Hepatic stellate cell (primary cell): ENCODE results near the gene GGT1.
"Not testable (repeated sequence)": the region's sequence is repeated elsewhere in the genome, so short reads cannot be mapped to it uniquely, and the experiment has no call there.

Source experiments
- DNase-seq: peaks from one replicate; pipeline ENCODE4 v3.0.0; 2011; ENCODE audit warnings: low spot score

The GGT1 gene

DNA sequence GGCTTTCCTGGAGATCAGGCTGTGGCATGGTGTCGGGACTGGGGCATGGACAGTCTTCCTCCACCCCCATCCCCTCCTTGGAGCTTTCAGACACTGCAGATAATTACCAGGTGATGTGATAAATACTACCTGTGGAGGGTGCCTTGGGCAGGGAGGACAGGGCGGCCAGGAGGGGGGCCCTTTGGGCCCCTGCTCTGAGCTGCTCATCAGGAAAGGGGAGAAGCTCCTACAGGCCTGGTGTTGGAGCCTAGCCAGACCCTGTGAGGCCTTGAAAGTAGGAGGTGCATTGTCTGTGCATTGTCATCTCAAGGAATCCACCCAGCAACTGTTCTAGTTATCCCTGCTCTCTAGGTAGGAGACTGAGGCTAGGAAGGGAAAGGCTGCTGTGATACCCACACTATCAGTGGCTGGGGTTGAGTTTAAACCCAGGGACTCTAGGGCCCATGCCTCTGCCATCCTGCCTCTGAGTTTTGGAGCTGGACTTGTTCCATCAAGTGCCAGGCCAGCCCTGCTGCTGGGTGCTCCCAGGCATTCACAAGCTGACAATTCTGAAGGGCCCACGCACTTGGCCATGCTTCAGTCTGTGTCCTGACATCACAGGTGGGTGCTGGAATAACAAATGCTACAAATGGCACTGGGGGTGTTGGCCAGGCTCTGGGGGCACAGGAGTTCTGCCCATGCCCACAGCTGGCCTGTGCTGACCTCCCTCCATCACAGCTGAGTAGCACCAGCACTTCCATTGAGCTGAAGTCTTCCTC, 2.9 kb upstream of the GGT1 start:
- DNase-seq: not testable (repeated sequence)

DNA sequence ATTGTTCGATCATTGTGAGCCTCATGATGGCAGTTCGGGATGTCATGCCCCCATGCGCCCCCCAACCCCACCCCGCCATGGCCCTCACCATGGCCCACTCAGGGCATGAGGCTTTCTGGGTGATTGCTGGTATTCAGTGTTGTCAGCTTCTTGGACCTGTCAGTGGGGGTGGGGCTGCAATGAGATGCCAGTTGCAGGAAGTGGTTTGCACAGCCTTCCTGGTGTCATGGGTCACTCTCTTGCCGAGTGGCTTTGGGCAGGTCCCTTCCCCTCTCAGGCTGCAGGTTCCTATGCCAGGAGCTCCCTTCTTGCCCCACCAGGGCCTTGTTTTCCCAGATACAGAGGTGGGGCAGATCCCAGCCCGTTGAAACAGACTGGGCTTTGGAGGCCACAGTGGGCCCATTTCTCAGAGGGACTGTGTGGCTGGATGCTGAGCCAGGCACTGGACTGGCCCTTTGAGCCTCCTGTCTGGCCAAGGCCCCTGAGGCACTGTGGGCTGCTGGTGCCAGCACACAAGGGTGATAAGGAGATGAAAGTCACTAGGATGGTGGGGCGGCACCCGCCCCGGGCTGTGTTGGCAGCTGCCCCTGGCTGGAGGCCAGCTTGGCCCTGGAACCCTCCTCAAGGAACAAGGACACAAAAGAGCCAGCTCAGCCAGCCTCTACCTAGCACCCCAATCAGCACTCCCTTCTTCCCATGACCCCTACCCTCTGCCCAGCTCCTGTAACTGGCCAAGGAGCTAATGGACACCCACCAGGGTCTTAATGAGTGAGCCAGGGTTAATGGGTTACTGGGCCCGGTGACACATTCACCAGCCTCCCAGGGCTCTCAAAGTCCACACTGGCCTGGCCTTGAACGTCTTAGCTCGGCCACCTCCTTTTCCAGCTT, 1.5 kb upstream of the GGT1 start:
- DNase-seq: no peak

DNA sequence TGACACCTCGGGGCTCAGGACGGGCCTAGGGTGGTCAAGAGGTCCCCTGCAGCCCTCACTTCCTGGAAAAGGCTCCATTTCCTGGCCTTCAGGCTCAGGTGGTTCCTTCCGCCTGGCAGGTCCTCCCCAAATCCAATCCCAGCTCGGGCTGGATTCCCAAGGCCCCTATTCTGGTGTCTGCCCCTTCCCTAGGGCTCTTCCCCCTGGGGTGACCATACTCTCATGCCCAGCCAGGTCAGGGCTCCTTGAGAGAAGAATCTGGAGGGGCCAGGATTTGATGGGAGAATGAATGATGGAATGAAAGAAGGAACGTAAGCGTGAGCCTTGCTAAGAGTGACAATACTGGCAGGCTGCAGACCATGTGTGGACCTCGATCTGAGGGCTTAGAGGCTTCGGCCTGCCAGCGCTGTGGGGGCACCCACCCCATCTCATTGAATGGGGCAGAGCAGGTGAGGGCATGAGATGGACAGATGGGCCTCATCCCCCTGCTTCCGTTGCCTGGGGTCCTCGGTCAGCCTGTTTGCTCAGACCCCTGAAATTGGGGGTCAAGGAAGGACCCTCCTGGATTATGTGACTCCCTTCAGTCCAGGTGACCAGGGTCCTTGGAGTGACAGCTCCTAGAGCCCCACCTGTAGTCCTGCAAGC, 766 bp upstream of the GGT1 start:
- not testable (repeated sequence) for DNase-seq

DNA sequence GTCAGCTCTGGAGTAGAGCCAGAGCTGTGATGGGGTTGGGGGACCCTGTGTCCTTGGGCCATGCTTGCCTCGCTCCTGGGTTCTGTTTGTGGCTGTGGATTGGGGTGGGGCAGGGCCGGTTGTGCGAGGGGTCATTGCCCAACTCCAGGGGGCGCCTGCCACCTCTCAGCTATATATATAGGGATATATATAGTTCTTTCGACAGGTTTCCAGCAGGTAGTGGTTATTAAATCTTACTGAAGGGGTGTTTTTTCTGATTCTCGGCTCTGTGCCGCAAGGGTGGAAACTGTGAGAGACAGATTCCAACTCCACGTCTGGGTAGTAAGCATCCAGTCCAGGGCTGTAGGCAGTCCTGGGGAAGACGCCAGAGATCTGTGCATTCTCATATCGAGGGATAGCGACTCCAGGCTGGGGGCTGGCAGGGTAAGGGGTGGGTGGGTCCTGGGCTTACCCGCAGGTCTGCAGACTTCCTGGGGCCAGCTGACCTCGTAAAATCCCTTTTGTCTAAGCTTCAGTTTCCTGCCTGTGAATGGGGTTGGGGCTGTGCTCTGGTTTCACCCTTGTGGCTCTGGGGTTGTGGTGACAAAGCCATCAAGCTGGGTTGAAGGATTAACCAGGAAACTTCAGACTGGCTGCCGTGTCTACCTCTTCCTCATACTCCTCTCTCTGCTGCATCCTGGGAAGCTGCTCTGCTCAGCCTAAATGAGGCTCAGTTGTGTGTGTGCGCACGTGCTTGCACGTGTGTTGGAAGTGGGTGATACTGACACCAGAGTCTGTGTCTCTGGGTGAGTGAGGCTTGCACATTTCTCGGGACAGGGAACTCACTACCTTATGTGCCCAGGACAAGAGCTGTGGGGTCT, 1.0 kb downstream of the GGT1 start:
- not testable (repeated sequence) for DNase-seq

DNA sequence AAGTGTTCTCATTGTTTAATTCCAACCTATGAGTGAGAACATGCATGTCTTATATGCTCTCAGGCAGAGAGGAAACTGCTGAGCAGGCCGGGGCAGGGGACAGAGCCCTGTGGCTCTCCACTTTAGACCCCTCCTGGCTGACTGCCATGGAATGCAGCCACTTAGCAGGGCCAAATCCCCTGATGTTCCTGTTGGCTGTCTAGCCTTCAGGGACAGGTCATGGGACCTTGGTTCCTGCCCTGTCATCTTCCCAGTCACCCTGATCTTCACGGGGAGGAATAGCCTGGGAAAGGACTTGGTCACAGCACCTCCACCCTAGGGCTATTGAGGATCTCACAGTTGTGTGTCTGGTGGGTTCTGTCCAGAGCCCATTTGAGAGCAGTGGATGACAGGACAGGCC, 3.3 kb downstream of the GGT1 start:
- not testable (repeated sequence) for DNase-seq

DNA sequence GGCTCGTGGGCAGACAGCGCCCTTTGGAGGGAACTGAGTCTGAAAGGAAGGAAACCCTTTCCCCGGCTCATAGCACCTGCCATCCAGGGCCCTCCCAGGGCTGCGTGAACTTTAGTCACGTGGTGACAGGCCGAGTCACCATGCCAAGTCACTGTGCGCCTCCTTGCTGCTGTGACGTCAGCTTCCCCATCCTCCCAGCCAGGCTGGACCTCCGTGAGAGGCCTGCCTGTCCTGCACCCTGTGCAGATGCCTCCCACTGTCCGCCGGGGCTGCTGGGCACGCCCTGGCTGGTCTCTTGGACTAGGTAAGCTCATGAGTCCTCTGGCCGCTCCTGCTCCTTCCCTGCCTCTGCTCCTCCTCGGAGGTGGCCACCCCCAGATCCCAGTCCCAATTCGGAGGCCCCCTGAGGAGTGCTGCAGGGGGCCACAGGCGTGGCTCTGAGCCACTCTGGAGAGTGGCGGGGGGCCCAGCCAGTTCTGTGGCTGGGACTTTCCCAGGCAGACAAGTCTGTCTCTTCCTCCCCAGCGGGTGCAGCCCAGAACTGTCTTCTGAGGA, 4.5 kb downstream of the GGT1 start:
- DNase-seq: not testable (repeated sequence)

DNA sequence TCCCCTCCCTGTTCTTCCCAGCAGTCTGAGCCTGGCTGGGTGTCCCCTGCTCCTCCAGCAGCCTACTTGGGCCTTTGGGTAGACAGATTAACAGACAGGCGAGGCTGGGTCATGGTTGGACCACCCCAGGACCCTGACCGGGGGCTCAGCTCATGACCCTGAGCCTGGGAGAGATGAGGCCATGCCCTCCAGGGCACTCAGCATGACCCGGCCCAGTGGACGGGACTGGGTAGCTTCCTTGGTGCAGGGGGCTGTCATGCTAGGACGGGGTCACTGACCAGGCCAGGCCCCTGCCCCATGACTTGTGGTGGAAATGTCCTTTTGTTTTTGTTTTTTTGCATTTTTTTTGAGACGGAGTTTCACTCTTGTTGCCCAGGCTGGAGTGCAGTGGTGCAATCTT, 5.3 kb downstream of the GGT1 start:
- DNase-seq: not testable (repeated sequence)

DNA sequence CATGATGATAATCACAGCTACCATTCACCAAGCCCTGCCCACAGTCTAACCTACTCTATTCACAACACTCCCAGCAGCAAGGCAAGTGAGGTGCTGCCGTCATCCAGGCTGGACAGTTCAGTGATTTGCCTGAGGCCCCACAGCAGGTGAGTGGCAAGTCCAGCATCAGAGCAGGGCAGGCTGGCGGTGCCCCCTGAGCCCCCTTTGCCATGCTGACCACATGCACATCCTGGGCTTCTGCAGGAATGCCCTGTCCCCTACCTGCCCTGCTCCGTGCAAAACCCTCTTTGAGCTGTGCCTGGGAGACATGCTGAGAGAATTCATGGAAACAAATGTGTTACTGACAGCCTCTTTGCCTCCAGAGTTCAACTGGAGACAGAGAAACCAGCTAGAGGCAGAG, 6.9 kb downstream of the GGT1 start:
- DNase-seq: not testable (repeated sequence)

DNA sequence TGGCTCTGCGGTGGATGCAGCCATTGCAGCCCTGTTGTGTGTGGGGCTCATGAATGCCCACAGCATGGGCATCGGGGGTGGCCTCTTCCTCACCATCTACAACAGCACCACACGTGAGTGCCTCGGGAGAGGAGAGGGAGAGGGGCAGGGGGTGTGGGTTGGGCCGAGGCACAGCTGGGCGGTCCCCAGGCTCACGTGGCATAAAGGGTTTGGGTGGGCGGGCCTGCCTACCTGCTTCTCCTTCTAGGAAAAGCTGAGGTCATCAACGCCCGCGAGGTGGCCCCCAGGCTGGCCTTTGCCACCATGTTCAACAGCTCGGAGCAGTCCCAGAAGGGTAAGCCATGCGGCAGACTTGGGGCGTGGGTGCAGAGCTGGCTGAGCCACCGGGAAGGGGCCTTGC, 11.8 kb downstream of the GGT1 start:
- DNase-seq: not testable (repeated sequence)

DNA sequence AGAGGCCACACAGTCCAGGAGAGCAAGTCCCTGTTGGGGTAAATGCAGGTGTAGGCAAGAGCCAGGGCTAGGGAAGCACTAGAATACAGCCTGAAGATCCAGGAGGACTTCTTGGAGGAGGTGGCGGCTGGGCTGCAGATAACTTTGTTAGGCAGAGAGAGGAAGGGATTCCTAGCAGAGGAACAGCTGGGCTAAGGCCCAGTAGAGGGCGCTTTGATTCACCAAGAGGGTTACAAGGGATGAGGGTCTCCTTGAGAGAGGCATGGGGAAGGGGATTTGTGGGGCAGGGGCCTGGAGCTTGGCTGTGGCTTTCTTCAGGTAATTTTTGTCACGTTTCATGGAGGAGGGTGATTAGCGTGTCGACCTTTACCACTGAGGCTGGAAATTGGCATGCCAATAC, 18.3 kb downstream of the GGT1 start:
- DNase-seq: not testable (repeated sequence)

DNA sequence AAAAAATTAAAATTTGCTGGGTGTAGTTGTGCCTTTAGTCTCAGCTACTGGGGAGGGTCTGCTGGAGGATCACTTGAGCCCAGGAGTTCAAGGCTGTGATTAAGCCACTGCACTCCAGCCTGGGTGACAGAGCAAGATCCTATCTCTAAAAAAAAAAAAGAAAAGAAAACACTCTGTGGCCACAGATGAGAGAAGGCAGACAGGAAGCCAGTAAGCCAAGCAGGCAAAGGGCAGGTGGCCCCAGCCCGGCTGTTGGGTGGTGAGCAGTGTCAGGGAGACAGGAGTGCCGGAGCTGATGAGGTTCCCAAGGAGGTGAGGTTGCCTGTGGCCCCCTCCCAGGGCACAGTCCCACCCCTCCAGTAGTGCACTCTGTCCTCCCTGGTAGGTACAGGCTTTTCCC, 19.6 kb downstream of the GGT1 start:
- DNase-seq: peak; percentile 25

DNA sequence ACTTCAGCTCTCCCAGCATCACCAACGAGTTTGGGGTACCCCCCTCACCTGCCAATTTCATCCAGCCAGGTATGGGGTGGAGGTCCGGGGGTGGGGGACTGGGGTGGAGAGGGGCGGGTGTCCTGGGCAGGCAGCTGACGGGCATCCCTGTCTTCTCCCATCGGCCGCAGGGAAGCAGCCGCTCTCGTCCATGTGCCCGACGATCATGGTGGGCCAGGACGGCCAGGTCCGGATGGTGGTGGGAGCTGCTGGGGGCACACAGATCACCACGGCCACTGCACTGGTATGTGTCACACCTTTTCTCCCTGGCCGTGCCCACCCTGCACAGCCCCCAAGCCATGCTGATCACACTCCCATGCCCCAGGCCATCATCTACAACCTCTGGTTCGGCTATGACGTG, 24.9 kb downstream of the GGT1 start:
- DNase-seq: not testable (repeated sequence)

DNA sequence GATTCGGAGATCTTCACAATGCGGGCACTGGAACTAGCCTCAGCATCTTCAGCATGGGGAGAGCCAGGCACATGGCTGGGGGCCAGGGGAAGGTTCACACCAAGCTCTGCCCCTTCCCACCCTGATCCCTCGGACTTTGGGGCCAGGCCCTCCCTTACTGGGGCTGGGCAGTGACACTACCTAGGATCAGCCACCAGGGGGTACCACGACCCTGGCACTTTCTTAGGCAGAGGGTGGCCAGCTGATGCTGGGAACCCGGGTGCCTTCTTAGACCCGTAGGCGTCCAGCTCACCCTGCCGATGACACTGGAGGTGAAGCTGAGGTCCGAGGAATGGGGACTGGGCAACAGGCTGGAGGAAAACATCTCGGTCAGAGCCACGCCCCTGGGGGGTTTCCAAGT, 26.1 kb downstream of the GGT1 start:
- not testable (repeated sequence) for DNase-seq

DNA sequence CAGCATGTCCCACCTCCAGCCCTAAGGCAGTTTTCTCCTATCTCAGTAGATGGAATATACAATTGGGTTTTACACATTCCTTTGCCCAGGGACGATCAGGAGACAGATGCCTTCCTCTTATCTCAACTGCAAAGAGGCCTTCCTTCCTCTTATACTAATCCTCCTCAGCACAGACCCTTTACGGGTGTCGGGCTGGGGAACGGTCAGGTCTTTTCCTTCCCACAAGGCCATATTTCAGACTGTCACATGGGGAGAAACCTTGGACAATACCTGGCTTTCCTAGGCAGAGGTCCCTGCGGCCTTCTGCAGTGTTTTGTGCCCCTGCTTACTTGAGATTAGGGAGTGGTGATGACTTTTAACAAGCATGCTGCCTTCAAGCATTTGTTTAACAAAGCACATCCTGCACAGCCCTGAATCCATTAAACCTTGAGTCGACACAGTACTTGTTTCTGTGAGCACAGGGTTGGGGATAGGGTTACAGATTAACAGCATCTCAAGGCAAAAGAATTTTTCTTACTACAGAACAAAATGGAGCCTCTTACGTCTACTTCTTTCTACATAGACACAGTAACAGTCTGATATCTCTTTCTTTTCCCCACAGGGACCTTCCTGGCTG, 27.9 kb downstream of the GGT1 start:
- DNase-seq: not testable (repeated sequence)

DNA sequence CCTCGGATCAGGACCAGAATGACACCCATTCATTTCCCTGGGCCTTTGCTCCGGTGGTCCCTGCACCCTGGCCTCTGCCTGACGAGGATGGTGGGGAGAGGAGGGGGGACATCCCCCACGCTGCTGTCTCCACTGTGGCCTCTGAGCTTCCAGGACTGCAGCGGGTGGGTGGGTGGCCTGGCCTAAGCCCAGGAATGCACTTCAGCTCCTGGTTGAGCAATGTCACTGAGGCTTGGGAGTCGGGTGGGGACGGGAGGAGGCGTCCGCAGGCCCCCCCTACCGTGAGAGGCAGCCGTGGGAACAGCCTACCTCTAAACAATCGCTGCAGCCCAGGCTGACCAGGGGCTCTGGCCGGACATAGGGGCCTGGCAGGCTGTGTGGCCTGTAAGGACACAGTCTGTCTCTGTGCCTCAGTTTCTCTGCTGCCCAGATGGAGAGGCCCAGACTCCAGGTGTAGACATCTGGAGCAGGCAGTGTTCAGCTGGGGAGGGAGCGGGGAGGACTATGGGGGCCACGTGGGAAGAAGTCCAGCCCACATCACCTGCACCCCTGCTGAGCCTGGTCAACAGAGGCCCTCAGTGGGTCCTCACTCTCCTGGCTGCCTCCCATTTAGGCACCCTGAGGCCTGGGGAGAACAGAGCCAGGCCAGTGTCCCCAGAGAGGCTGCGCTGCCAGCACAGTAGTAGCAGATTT, 28.6 kb downstream of the GGT1 start:
- not testable (repeated sequence) for DNase-seq

DNA sequence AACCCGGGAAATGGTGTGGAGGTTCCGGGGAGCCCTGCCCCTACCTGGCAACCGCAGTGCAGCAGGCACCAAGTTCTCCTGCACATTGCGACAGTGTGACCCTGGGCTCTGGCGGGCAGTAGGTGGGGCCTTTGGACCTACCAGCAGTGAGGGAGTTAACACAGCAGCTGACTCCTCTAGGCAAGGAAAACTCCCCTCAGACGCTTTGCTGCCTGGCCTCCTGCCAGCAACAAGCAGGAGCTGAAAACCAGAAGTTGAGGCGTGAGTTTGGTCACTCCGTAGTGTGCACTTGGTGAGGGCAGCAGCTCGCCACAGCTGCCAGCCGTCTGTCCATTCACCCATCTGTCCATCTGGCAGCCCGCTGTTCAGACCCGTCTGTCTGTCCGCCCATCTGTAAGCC, 29.6 kb downstream of the GGT1 start:
- not testable (repeated sequence) for DNase-seq

DNA sequence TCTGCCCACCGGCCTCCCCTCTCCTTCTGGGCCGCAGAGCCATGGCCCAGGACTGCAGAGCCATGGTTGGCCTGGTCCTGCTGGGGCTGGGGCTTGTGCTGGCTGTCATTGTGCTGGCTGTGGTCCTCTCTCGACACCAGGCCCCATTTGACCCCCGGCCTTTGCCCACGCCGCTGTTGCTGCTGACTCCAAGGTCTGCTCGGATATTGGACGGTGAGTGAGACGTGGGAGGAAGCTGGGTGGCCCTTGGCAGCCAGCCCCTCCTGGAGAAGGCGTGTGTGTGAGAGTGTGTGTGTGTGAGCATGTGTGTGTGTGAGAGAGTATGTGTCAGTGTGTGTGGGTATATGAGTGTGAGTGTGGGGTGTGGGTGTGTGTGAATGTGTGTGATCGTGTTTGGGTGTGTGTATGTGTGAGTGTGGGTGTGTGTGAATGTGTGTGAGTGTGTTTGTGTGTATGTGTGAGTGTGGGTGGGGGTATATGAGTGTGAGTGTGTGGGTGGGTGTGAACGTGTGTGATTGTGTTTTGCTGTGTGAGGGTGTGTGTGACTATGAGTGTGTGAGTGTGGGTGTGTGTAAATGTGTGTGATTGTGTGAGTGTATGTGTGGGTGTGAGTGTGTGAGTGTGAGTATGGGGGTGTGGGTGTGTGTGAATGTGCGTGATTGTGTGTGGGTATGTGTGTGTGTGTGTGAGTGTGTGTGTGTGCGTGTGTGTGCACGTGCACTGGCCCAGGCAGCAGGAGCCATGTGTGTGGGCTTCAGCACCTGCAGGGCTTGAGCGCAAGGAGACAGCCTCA, 30.4 kb downstream of the GGT1 start:
- not testable (repeated sequence) for DNase-seq

DNA sequence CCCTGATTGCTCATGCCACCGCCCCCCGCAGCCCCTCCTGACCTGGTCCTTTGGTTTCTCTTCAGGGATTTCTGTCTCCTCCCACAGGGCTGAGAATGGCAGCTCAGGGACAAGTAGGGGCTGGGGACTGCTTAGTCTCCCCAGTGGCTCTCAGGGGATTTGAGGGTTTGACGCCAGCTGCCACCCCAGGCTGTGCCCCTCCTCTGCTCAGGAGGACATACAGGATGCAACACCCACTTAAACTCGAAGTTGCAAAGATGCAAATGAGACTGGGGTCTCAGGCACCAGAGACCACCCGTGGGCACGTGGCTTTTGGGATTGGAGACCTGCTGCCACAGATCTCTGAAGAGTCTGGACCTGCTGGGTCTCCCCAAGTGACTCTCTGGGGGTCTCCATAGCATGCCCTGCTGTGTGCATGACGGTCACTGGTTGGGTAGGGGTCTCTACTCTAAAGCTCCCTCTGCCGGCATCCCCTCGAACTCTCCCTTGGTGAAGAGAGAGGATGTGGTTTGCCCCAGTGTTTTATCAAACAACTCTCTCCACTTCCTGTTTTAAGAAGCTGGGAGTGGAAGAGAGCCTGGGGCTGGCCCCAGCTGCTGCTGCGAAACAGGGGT, 31.9 kb downstream of the GGT1 start:
- not testable (repeated sequence) for DNase-seq

DNA sequence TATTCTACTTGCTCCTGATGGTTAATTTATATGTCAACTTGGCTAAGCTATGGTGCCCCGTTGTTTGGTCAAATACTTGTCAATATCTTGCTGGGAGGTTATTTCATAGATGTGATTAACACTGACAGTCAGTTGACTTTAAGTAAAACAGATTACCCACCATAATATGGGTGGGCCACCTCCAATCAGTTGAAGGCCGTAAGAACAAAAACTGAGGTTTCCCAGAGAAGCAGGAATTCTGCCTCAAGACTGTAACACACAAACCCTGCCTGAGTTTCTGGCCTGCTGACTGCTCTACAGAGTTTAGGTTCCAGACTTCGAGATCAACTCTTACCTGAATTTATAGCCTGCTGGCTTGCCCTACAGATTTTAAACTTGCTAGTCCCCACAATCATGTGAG, 33.5 kb downstream of the GGT1 start:
- not testable (repeated sequence) for DNase-seq
